GM21786 (cell line): ENCODE results near the gene TPP2.
A peak's percentile ranks its signal among the peaks of the same experiment; 100 is the strongest.

Experiments
- ATAC-seq: cut with Tn5 transposase; IDR thresholded peaks from one replicate; pipeline ENCODE4 v1.9.1; 2021; ENCODE audit not compliant: unreplicated experiment

TPP2 gene

GRCh38 chr13:102596147-102597028 lies at the start of gene TPP2:
Gene TPP2 (plus strand): TSS chr13:102596986. CDS start chr13:102597039, 53 bp downstream.
- peak; percentile 70 for ATAC-seq

DNA sequence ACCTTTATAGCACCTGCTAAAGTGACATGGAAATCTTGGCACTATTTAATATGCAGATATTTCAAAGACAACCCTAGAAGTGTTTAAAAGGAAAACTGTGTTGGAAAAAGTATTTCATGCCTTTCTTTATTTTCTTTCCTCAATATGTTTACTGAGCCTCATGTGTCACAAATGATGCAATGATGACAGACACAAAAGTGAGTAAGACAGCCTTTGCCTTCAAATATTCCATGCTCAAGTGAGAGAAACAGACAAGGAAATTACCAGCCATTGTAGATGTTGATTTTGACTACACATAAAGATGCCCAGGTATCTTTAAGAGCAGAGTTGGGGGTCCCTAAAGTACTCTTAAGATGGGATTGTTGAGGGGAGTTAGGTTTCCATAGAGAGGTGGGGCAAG lies 48.0 kb upstream of the TPP2 start:
- no peak for ATAC-seq

DNA sequence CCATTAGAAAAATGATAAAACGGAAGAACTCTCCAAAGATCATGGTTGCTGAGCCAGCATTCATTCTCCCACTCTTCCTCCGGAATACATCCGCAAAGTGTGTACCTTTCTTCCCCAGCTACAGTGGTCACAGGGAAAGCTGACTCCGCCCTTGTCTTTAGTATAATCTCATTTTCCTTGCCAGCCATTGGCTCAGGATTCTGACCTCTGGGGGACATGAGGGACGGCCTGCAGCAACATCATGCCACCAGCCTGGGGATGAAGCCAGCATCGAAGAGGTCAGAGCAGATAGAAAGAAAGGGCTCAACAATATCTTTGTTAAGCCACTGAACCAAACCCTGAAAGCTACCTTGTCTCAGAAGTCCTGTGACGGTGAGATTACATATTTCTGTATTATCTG lies 46.3 kb upstream of the TPP2 start:
- ATAC-seq = no peak

- ATAC-seq = peak; percentile 80
Measured at GRCh38 chr13:102555914-102556553, 40.8 kb upstream of the TPP2 start.

DNA sequence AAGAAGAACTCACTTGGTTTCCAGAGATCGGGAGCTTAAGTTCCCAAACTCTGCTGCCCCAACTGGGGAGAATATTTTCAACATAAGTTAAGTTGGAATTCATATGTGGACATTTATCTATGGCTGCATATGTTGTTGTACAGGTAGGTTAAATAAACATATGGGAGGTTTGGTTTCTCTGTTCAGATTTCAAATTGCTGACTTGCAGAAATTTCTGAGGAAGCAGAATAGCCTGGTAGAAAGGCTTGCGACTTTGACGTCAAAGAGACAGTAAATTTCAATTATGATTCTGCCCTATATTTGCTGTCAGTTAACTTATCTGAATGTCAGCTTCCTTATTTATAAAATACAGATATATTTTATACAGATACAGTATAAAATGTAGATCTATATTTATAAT lies 40.0 kb upstream of the TPP2 start:
- no peak for ATAC-seq

- no peak for ATAC-seq
Measured at GRCh38 chr13:102558029-102558428, 38.8 kb upstream of the TPP2 start.

- no peak for ATAC-seq
Measured at GRCh38 chr13:102561933-102562332, 34.9 kb upstream of the TPP2 start.

DNA sequence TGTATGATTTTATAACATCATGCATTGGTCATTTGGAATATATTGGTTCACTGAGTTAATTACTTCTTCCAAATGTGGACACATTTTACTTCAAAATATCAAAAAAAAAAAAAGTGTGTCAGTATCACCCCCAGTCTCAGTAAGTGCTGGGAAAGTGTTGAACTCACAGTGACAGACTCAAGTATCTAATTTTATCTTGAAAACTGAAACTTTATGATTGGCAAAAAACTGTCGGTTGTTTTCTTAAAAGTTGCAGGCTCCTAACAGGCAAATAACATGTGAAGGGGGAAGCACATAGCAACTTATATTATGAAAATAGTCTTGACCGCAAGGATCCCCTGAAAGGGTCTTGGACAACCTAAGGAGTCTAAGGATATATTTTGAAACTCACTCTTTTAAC lies 33.5 kb upstream of the TPP2 start:
- no peak for ATAC-seq

GRCh38 chr13:102564564-102564963 lies 32.2 kb upstream of the TPP2 start:
- no peak for ATAC-seq

GRCh38 chr13:102566513-102566912 lies 30.3 kb upstream of the TPP2 start:
- ATAC-seq = no peak

DNA sequence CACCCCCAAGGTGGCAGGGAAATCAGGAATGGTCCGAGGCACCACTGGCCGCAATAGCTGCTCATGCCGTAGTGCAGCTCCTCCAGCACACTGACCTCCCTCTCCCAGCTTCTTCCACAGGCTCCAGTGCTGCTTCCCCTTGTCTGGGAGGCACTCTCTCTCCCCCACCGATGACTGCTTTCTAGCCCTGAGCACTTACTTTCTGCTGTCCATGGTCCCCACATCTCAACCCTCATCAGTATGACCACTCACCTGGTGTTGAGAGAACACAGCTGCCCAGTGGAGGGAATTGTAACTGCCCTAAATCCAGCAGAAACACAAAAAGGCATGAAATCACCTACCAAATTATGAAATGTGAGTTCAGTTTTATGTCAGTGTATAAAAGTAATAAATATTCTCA lies 28.9 kb upstream of the TPP2 start:
- no peak for ATAC-seq

GRCh38 chr13:102569488-102569887 lies 27.3 kb upstream of the TPP2 start:
- ATAC-seq = no peak

GRCh38 chr13:102571075-102571474 lies 25.7 kb upstream of the TPP2 start:
- ATAC-seq = no peak

- no peak for ATAC-seq
Measured at GRCh38 chr13:102572323-102572722, 24.5 kb upstream of the TPP2 start.

DNA sequence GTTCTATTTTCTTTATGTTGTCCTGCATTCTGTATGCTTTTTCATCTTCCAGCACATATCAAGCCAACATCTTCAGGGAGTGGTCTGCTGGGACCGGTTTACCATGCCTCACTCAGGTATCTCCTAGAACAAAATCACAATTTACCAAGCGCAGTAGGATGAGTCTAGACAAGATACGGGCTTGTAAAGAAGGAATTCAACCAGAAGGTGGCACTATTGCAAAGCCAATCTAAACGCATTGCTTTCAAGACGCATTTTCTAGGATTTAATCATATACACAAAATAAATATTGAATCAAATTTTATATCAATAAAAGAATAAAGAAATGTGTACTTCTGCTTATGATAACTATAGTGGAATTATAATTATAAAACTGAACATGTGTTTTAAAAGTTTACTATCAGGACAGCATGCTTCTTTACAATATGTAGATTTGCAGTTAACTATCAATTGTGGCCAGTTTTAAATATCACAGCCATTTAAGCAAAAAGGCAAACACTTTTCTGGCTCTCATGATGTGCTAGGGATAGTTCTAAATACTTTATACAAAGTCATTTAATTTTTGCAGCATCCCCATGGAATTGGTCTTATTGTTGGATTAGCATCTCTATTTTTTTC lies 16.1 kb upstream of the TPP2 start:
- peak; percentile 64 for ATAC-seq

- ATAC-seq = no peak
Measured at GRCh38 chr13:102582256-102582655, 14.5 kb upstream of the TPP2 start.

DNA sequence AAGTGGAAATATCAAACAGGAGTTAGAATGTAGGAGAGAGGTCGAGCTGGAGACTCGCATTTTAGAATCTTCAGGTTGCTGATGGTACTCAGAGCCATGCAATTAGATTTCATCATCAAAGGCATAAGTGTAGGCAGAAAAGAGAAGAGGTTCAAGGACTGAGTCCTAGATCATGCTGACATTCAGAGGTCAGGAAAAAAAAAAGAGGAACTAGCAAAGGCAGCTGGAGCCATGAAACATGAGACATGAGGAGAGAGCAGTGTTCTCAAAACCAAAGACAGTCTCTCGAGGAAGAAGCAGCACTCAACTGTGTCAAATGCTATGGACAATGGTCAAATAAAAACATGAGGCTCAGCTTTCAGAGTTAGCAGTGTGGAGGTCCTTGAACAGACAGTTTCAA lies 12.4 kb upstream of the TPP2 start:
- ATAC-seq = peak; percentile 60

- ATAC-seq = no peak
Measured at GRCh38 chr13:102586615-102587014, 10.2 kb upstream of the TPP2 start.

- no peak for ATAC-seq
Measured at GRCh38 chr13:102587916-102588315, 8.9 kb upstream of the TPP2 start.

- ATAC-seq = no peak
Measured at GRCh38 chr13:102589301-102589822, 7.4 kb upstream of the TPP2 start.

DNA sequence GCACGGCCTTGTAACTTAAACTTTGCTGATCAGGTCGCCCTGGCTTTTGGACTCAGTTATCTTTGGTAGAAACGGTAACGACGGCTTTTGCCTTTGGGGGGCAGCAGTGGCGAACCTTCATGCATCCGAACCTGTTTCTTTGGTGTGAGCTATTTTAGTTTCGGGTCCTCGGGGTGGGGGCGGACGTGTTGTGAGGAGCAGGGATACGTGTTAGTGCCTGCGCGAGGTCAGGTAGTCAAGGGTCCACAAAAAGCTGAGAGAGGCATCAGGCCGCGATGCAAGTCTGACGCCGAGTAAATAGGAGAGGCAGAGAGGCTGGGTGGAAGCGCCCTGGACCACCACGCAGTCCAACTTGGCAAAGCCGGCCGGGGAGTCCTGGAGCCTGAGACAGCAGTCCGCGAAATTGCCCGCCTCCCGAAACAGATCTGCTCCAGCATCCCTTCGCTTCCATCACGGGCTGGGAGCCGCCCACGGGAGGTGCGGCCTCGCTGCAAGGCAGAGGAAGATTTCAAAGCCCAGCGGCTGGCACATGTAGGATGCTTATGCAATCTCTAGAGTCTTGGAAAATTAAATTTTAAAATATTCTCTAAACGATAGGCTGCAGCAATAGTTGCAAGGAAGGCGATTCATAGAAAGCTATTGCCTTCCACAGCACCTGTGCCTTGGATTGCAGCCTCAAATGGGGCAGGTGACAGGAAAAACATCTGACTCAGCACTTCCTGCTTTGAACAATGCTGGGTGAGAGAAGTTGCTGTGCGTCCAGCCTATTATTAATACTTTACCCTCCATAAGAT lies 4.6 kb upstream of the TPP2 start:
- peak; percentile 35 for ATAC-seq
